AG04450 (cell line): Measurements from ENCODE around the gene ATP6V0E1. TPM values are rescaled to one million over a fixed set of nuclear protein-coding genes. Genes with fewer than 3 reads are reported as not detected.
A peak's percentile ranks its signal among the peaks of the same experiment; 100 is the strongest.
"Not testable (repeated sequence)": the region's sequence is repeated elsewhere in the genome, so short reads cannot be mapped to it uniquely, and the experiment has no call there.

Source experiments
- CTCF ChIA-PET: fragments of 300-600, 350-600 bp; formaldehyde crosslinking; extraction: SDS; loops from one replicate; lab custom pipeline; 2022; ENCODE audit warnings: antibody characterized with exemption, inconsistent platforms; lab: Charles Lee
- POLR2A ChIA-PET: fragments of 350-600 bp; formaldehyde crosslinking; extraction: SDS; loops from one replicate; lab custom pipeline; 2021; ENCODE audit warnings: antibody characterized with exemption, inconsistent platforms; lab: Yijun Ruan, JAX
- DNase-seq: peaks from one replicate; pipeline ENCODE4 v3.0.0-alpha.2; 2011; ENCODE audit warnings: low read depth, low spot score
- H3K27ac ChIP-seq: one replicate; pipeline ENCODE4 v1.5.1; 2012; ENCODE audit warnings: low read depth, low read length, control low read depth
- H3K27me3 ChIP-seq: one replicate; pipeline ENCODE4 v1.6.0; 2012; ENCODE audit warnings: low read length; ENCODE audit not compliant: control insufficient read depth, insufficient read depth
- H3K4me3 ChIP-seq: 2 replicates; pipeline ENCODE4 v1.5.1; 2011; ENCODE audit warnings: mild to moderate bottlenecking, low read depth, low read length, control low read depth
- H3K9me3 ChIP-seq: 2 replicates; pipeline ENCODE4 v1.5.1; 2012; ENCODE audit warnings: low read length; ENCODE audit not compliant: control insufficient read depth, insufficient read depth
- polyA plus RNA-seq: library from polyadenylated mRNA; depleted of rRNA; stranded (reverse); fragments of >200 nt; gene quantifications from 2 replicates; pipeline ENCODE4 v1.2.3, GENCODE V29; 2011
- TF ChIP-seq, protein P1 (sequence below): IDR thresholded peaks from 2 replicates; pipeline ENCODE4 v1.5.1; 2011; ENCODE audit warnings: low read depth, low read length, control low read depth, inconsistent platforms

Gene ATP6V0E1
- polyA plus RNA-seq, 1 experiment, result 610 TPM

DNA sequence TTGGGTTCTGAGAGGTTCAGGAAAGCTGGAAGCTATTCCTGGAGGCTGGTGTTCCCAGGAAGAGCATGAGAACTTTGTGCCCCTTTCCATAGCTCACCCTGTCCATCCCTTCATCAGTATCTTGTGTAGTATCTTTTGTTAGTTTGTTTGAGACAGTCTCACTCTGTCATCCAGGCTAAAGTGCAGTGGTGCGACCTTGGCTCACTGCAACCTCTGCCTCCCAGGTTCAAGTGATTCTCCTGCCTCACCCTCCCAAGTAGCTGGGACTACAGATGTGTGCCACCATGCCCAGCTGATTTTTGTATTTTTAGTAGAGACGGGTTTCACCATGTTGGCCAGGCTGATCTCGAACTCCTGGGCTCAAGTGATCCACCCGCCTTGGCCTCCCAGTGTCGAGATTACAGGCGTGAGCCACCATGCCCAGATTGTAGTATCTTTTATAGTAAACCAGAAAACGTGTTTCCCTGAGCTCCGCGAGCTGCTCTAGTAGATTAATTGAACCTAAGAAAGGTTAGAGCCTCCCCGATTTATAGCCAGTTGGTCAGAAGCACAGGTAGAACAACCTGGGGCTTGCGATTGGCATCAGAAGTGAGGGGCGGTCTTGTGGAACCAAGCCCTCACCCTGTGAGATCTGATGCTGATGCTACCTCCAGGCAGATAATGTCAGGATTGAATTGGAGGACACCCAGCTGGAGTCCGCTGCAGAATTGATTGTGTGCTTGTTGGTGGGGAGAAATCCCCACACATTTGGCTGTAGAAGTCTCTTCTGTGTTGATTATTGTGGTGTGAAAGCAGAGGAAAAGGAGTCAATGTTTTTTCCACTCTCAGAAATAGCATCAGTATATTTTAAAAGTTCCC, 32.3 kb downstream of the ATP6V0E1 start:
- Histone ChIP-seq H3K27me3 (no peaks in the 10 kb centered on the region), H3K4me3 (no peak overlapping the region), H3K27ac (peak overlapping the region; percentile 22), H3K9me3 (no peaks in the 10 kb centered on the region; the same call in 1 of the 2 replicates)
- ChIA-PET CTCF (interaction anchor here (0.6 to 1.6 kb wide), 3 partner anchors 54 to 316 kb away, joined by 4 to 5 read pairs (median 4); no protein-coding TSS in a partner anchor), POLR2A (interaction anchor here (1.0 kb wide), 1 partner anchor 32 kb away, joined by 6 read pairs; the partner anchor contains the start of gene ATP6V0E1)
- TF ChIP-seq, protein P1, sequence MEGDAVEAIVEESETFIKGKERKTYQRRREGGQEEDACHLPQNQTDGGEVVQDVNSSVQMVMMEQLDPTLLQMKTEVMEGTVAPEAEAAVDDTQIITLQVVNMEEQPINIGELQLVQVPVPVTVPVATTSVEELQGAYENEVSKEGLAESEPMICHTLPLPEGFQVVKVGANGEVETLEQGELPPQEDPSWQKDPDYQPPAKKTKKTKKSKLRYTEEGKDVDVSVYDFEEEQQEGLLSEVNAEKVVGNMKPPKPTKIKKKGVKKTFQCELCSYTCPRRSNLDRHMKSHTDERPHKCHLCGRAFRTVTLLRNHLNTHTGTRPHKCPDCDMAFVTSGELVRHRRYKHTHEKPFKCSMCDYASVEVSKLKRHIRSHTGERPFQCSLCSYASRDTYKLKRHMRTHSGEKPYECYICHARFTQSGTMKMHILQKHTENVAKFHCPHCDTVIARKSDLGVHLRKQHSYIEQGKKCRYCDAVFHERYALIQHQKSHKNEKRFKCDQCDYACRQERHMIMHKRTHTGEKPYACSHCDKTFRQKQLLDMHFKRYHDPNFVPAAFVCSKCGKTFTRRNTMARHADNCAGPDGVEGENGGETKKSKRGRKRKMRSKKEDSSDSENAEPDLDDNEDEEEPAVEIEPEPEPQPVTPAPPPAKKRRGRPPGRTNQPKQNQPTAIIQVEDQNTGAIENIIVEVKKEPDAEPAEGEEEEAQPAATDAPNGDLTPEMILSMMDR, result no peak
- no peak for DNase-seq

DNA sequence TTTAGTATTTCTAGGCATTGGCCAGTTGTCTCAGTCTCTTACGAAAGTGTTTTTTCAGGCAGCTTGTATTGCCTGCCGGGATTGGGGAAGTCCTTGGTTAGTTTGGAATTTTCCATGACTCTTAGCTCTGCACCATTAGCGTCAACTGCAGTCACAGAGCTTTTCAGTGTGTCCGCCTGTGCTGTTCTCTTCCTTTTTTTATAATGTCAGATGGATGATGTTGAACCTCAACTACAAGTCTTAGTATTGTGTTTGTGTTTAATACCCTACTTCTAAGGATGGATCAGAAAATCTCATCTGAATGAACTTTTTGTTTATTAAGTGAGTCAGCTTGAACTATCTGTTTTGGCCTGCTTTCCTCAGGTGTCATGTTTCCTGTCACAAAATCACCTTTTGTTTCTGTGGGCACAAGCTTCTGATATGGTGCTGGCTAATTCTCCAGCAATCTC, 33.1 kb downstream of the ATP6V0E1 start:
- ChIA-PET POLR2A (interaction anchor here (1.0 kb wide), 1 partner anchor 33 kb away, joined by 6 read pairs; the partner anchor contains the start of gene ATP6V0E1), CTCF (interaction anchor here (0.6 kb wide), 1 partner anchor 58 kb away, joined by 4 read pairs; no protein-coding TSS in a partner anchor)
- no peak overlapping the region for H3K27ac ChIP-seq
- H3K9me3 ChIP-seq, result no peaks in the 10 kb centered on the region; the same call in 1 of the 2 replicates
- no peaks in the 10 kb centered on the region for H3K27me3 ChIP-seq
- DNase-seq, result no peak
- TF ChIP-seq, protein P1, result no peak
- H3K4me3 ChIP-seq, result no peak overlapping the region

DNA sequence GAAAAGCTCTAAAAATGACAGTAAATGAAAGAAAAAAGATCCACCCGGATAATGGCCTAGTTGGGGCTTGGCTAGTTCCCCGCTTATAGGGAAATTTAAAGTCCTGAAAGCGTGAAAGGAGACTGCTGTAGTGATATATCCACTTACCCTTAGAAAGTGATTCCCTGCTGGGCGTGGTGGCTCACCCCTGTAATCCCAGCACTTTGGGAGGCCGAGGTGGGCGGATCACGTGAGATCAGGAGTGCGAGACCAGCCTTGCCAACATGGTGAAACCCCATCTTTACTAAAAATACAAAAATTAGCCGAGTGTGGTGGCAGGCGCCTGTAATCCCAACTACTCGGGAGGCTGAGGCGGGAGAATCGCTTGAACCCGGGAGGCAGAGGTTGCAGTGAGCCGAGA, 33.5 kb downstream of the ATP6V0E1 start:
- H3K9me3 ChIP-seq, H3K27ac ChIP-seq, H3K4me3 ChIP-seq, CTCF ChIA-PET, DNase-seq, H3K27me3 ChIP-seq: not testable (repeated sequence)
- POLR2A ChIA-PET, result interaction anchor here (1.0 kb wide), 1 partner anchor 33 kb away, joined by 6 read pairs; the partner anchor contains the start of gene ATP6V0E1

DNA sequence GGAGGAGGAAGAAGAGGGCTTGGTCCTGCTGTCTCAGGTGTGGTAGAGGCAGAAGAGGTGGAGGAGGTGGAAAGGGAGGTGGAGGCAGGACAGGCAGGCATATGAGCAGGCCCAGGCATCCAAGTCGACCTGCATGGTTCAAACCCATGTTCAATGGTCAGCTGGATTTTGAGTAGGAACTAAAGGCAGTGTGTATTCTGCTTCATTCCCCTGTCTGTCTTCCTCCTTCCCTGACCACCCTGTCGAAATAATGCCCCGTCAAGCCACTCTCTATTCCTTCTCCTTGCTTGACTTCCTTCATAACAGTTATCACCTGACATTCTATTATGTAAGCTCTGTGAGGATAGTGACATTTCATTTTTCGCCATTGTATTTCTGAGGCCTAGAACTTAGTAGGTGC, 34.8 kb downstream of the ATP6V0E1 start:
- ChIA-PET POLR2A (no interaction called here), CTCF (interaction anchor here (0.6 kb wide), 1 partner anchor 1106 kb away, joined by 3 read pairs; no protein-coding TSS in a partner anchor)
- H3K27ac ChIP-seq, result no peak overlapping the region
- H3K27me3 ChIP-seq, result no peaks in the 10 kb centered on the region
- no peak for DNase-seq
- TF ChIP-seq, protein P1, result no peak
- H3K4me3 ChIP-seq, result no peak overlapping the region
- H3K9me3 ChIP-seq, result no peaks in the 10 kb centered on the region; the same call in 1 of the 2 replicates

DNA sequence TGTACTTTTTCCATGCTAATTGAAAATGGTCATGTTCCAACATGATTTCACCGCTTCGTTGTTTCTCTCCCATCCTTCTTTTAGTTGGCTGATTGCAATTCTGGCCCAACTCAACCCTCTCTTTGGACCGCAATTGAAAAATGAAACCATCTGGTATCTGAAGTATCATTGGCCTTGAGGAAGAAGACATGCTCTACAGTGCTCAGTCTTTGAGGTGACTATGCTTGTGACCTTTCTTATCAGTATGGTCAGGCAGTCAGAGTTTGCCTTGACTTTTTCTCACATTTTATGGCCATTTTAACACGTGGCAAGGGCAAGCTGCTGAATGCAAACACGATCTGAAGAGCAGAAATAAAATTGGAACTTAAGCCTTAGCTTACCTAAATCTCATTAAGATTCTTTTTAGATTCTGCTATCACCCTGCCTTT, 36.6 kb downstream of the ATP6V0E1 start:
- H3K9me3 ChIP-seq, result no peaks in the 10 kb centered on the region; the same call in 1 of the 2 replicates
- POLR2A ChIA-PET, result no interaction called here
- TF ChIP-seq, protein P1, result no peak
- DNase-seq, result no peak
- CTCF ChIA-PET, result no interaction called here
- H3K27me3 ChIP-seq, result no peaks in the 10 kb centered on the region
- no peak overlapping the region for H3K27ac ChIP-seq
- no peak overlapping the region for H3K4me3 ChIP-seq
